Measurements from ENCODE around the gene PTPN1. TPM values are rescaled to one million over a fixed set of nuclear protein-coding genes. Genes with fewer than 3 reads are reported as not detected.

Gene PTPN1
- total and polyA plus RNA-seq, 10 of the 15 experiments (the other 5 are each of a cell fraction or from before 2014, with no cell fraction given) = 15.9 to 74.7 (median 43.9) TPM

DNA sequence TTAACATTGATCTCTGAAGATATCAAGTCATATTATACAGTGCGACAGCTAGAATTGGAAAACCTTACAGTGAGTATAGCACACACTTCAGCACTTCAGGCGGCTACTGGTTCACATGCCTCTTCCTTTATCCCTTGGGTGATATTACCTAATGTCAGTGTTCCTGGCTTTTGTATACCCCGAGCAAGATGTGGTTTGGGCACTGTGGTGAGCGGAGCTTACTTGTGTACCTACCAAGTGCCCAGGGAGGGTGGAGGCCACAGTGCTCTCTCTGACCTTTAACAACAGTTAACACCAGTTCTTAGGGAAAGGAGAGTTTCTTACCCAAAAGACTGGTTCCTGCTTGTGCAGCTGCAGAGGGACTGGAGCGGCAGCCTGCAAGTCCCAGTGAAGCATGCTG is 64.4 kb downstream of the PTPN1 start:
- Histone ChIP-seq H3K36me3 (ENCODE audit: control insufficient read depth in 2 of 2, insufficient read depth in 2 of 2, low read length in 1 of 2) (peaks cover 32 to 56% of the 10 kb centered on the region in 2 experiments), H3K9me3 (replicated peaks; ENCODE audit: control insufficient read depth, insufficient read depth, low read length) (no peaks in the 10 kb centered on the region)
- FAIRE-seq = no peak

More for the DNA sequence above, 64.4 kb downstream of the PTPN1 start:
- Histone ChIP-seq H3K27me3 (replicated peaks in 1 of 2; ENCODE audit: control insufficient read depth in 2 of 2, insufficient read depth in 2 of 2, low read length in 1 of 2) (no peaks in the 10 kb centered on the region), H3K27ac (ENCODE audit: control insufficient read depth, insufficient read depth) (no peak overlapping the region), H3K79me2 (ENCODE audit: control insufficient read depth, insufficient read depth, low read length) (peaks cover 24% of the 10 kb centered on the region), H3K9ac (ENCODE audit: control insufficient read depth, insufficient read depth, low read length) (no peak overlapping the region), H3K4me3 (no peak overlapping the region), H3K4me2 (ENCODE audit: control insufficient read depth, insufficient read depth) (no peak overlapping the region), H3K4me1 (ENCODE audit: control insufficient read depth, insufficient read depth, low read length) (peaks cover 16% of the 10 kb centered on the region), H4K20me1 (ENCODE audit: control insufficient read depth, insufficient read depth) (peaks cover 6% of the 10 kb centered on the region; the same call in 1 of the 2 replicates), H2AFZ (ENCODE audit: control insufficient read depth, low read depth, low read length) (no peak overlapping the region)
- in situ Hi-C loops (cut with MboI) (loop anchor here (5.0 kb wide), 1 partner anchor 387 kb away; no protein-coding TSS in a partner anchor), intact Hi-C loops (cut with micrococcal nuclease; ENCODE audit: unreplicated experiment) (no loop called here)
- WGBS (ENCODE audit: insufficient coverage, insufficient replicate concordance, low lambda C conversion rate, missing lambda C conversion rate) = 84% methylated on average over 5 of the region's 5 CpGs
- DNase-seq (ENCODE audit: low read depth, low spot score) (no peak), ATAC-seq (no peak)
- SMC1A ChIA-PET (ENCODE audit: uncharacterized antibody, unreplicated experiment) = interaction anchor here (73.1 kb wide), 1 partner anchor 66 kb away, joined by 2799 read pairs; the partner anchor contains the start of gene PTPN1
- CTCF ChIA-PET = interaction anchor here (0.9 to 11.4 kb wide), 16 partner anchors 10 to 386 kb away, joined by 3 to 240 read pairs (median 7); partner anchors contain the start of gene PTPN1
- POLR2A ChIA-PET = interaction anchor here (0.6 kb wide), 1 partner anchor 96 kb away, joined by 3 read pairs; no protein-coding TSS in a partner anchor
- no peak for TF ChIP-seq EZH2 (IDR thresholded peaks at IDR 0.05; ENCODE audit: borderline replicate concordance, control insufficient read depth, low read depth, low read length)
- no peak for TF ChIP-seq MTA3 (IDR thresholded peaks at IDR 0.05; ENCODE audit: borderline replicate concordance, low read length)
- TF ChIP-seq IKZF1 (conservative IDR thresholded peaks at IDR 0.05) = no peak
- TF ChIP-seq, protein P1, sequence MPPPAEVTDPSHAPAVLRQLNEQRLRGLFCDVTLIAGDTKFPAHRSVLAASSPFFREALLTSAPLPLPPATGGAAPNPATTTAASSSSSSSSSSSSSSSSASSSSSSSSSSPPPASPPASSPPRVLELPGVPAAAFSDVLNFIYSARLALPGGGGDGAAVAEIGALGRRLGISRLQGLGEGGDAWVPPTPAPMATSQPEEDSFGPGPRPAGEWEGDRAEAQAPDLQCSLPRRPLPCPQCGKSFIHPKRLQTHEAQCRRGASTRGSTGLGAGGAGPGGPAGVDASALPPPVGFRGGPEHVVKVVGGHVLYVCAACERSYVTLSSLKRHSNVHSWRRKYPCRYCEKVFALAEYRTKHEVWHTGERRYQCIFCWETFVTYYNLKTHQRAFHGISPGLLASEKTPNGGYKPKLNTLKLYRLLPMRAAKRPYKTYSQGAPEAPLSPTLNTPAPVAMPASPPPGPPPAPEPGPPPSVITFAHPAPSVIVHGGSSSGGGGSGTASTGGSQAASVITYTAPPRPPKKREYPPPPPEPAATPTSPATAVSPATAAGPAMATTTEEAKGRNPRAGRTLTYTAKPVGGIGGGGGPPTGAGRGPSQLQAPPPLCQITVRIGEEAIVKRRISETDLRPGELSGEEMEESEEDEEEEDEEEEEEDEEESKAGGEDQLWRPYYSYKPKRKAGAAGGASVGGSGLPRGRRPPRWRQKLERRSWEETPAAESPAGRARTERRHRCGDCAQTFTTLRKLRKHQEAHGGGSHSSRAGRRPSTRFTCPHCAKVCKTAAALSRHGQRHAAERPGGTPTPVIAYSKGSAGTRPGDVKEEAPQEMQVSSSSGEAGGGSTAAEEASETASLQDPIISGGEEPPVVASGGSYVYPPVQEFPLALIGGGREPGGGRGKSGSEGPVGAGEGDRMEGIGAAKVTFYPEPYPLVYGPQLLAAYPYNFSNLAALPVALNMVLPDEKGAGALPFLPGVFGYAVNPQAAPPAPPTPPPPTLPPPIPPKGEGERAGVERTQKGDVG (CRISPR knock-in tag; IDR thresholded peaks at IDR 0.05) = no peak
- TF ChIP-seq FOS (IDR thresholded peaks at IDR 0.05; ENCODE audit: borderline replicate concordance, extremely low read depth, insufficient read length) = no peak
- TF ChIP-seq, protein P2, sequence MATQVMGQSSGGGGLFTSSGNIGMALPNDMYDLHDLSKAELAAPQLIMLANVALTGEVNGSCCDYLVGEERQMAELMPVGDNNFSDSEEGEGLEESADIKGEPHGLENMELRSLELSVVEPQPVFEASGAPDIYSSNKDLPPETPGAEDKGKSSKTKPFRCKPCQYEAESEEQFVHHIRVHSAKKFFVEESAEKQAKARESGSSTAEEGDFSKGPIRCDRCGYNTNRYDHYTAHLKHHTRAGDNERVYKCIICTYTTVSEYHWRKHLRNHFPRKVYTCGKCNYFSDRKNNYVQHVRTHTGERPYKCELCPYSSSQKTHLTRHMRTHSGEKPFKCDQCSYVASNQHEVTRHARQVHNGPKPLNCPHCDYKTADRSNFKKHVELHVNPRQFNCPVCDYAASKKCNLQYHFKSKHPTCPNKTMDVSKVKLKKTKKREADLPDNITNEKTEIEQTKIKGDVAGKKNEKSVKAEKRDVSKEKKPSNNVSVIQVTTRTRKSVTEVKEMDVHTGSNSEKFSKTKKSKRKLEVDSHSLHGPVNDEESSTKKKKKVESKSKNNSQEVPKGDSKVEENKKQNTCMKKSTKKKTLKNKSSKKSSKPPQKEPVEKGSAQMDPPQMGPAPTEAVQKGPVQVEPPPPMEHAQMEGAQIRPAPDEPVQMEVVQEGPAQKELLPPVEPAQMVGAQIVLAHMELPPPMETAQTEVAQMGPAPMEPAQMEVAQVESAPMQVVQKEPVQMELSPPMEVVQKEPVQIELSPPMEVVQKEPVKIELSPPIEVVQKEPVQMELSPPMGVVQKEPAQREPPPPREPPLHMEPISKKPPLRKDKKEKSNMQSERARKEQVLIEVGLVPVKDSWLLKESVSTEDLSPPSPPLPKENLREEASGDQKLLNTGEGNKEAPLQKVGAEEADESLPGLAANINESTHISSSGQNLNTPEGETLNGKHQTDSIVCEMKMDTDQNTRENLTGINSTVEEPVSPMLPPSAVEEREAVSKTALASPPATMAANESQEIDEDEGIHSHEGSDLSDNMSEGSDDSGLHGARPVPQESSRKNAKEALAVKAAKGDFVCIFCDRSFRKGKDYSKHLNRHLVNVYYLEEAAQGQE (IDR thresholded peaks at IDR 0.05; ENCODE audit: low read depth, low read length) = no peak
- TF ChIP-seq PAX8 (IDR thresholded peaks at IDR 0.05) = no peak
- TF ChIP-seq ASH2L (IDR thresholded peaks at IDR 0.05; ENCODE audit: borderline replicate concordance, low read depth) = no peak
- TF ChIP-seq HCFC1 (IDR thresholded peaks at IDR 0.05; ENCODE audit: low read length) = no peak
- TF ChIP-seq CHD4 (IDR thresholded peaks at IDR 0.05) = no peak
- TF ChIP-seq SPI1 (IDR thresholded peaks at IDR 0.05; ENCODE audit: borderline replicate concordance, insufficient read depth, low read depth, low read length) = no peak
- no peak for TF ChIP-seq STAT3 (IDR thresholded peaks at IDR 0.05; ENCODE audit: low read depth, low read length)
- RAD21 ChIA-PET (ENCODE audit: unreplicated experiment) = interaction anchor here (1.0 to 4.6 kb wide), 9 partner anchors 45 to 110 kb away, joined by 3 to 36 read pairs (median 6); partner anchors contain the start of gene PTPN1
- BruUV-seq (replicated peaks) = no TSS peak

Data from GM12878 (cell line).